Measurements from ENCODE around the gene TSKS.
A peak's percentile ranks its signal among the peaks of the same experiment; 100 is the strongest.

The TSKS gene

DNA sequence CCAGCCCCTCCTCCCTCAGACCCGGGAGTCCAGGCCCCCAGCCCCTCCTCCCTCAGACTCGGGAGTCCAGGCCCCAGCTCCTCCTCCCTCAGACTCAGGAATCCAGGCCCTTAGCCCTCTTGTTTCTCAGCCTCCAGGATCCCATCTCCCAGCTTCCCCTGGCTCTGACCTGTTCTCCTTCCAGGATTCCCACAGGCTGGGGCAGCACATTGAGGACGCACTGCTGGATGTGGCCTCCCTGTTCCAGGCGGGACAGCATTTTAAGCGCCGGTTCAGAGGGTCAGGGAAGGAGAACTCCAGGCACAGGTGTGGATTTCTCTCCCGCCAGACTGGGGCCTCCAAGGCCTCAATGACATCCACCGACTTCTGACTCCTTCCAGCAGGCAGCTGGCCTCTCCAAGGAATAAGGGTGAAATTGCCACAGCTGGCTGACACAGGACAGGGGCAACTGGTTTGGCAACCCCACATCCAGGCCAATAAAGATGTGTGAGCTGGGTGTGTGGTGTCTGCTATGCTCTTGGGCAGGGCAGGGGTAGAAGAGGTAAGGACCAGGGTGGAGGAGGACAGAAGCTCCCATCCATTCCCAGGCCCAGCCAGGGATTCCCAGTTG is 49.8 kb downstream of the TSKS start:
- no peak for DNase-seq (ENCODE audit: low spot score)

DNA sequence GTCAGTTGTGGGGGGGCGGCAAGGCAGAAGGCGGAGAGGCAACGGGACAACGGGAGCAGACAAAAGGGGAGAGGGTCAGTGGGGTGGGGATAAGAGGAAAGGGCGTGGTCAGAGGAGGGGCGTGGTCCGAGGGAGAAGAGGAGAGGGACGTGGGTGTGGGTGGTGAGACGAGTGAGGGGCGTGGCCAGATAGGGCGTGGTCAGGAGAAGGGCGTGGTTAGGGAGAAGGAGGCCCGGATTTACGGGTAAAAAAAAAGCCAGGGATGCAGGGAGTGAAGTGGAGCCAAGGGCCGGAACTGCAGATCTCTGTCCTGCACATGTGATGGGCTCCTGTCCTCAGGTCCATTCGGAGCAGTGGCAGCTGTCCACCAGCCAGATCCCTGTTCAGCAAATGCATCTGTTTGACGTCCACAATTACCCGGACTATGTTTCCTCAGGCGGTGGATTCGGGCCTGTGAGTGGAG is 50.7 kb downstream of the TSKS start:
- no peak for DNase-seq (ENCODE audit: low spot score)

- no peak for DNase-seq (ENCODE audit: low spot score)
Measured at GRCh38 chr19:49710372-49710951, 52.6 kb downstream of the TSKS start.

DNA sequence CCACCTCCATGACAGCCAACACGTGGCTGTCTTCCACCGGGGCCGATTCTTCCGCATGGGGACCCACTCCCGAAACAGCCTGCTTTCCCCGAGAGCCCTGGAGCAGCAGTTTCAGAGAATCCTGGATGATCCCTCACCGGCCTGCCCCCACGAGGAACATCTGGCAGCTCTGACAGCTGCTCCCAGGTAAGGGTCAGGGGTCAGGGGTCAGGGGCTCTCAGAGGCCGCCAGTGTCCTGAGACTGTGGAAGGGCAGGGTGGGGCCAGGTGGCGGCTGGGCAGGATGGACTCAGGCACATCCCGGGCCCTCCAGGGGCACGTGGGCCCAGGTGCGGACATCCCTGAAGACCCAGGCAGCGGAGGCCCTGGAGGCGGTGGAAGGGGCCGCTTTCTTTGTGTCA is 57.2 kb downstream of the TSKS start:
- no peak for DNase-seq (ENCODE audit: low spot score)

- no peak for DNase-seq (ENCODE audit: low spot score)
Measured at GRCh38 chr19:49704888-49705642, 58.0 kb downstream of the TSKS start.

GRCh38 chr19:49701271-49701786 is 61.8 kb downstream of the TSKS start:
- DNase-seq (ENCODE audit: low spot score) = no peak

DNA sequence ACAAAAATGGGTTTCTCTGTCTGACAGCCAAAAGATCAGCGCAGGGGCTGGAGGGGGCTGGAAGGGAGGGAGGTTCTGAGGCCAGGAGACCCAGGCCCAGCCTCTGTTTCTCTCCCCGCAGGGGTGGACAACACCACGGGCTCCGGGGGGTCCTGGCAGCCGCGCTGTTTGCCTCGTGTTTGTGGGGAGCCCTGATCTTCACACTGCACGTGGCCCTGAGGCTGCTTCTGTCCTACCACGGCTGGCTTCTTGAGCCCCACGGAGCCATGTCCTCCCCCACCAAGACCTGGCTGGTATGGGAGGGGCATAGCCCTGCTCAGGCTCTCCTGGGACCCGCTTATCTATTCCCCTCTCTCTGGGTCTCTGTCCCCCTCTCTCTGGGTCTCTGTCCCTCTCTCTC is 62.5 kb downstream of the TSKS start:
- DNase-seq (ENCODE audit: low spot score) = no peak

GRCh38 chr19:49699364-49699763 is 63.7 kb downstream of the TSKS start:
- DNase-seq (ENCODE audit: low spot score) = no peak

DNA sequence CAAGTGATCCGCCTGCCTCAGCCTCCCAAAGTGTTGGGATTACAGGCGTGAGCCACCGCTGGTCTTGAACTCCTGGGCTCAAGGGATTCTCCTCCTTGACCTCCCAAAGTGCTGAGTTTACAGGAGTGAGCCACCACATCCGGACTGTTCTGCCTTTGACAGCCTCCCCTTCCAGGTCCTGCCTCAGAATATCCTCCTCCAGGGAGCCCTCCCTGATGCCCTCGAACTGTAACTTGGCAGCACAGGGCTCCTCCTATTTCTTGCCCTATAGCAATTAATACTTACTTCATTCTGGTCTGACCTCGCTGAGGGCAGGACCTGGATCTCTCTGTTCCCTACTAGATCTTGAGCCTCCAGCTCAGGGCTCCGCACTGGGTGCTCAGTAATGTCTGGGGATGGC is 66.2 kb downstream of the TSKS start:
- DNase-seq (ENCODE audit: low spot score) = no peak

DNA sequence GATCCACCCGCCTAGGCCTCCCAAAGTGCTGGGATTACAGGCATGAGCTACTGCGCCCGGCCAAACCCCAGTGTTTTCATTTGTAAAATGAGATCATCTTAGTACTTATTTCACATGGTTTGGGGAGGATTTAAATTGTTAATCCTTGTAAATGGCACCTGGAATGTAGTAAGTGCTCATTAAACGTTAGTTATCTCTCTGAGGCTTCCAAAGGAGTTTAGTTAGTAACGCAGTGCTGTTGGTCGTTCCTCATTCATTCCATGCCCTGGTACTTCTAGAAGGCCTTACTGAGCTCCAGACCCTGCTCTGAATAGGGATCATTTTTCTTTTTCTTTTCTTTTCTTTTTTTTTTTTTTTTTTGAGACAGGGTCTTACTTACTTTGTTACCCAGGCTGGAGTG is 67.0 kb downstream of the TSKS start:
- no peak for DNase-seq (ENCODE audit: low spot score)

DNA sequence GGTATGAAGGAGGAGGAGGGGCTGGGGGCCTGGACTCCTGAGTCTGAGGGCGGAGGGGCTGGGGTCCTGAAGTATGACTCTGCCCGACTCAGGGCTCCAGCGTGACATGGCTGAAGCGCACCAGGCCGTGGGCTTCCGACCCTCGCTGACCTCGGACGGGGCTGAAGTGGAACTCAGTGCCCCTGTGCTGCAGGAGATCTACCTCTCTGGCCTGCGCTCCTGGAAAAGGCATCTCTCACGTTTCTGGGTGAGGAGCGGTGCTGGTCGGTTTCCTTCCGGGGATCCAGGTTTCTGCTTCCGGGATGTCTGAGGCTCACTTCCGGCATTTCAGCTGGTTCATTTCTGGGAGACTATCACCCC is 71.0 kb downstream of the TSKS start:
- DNase-seq (ENCODE audit: low spot score) = no peak

DNA sequence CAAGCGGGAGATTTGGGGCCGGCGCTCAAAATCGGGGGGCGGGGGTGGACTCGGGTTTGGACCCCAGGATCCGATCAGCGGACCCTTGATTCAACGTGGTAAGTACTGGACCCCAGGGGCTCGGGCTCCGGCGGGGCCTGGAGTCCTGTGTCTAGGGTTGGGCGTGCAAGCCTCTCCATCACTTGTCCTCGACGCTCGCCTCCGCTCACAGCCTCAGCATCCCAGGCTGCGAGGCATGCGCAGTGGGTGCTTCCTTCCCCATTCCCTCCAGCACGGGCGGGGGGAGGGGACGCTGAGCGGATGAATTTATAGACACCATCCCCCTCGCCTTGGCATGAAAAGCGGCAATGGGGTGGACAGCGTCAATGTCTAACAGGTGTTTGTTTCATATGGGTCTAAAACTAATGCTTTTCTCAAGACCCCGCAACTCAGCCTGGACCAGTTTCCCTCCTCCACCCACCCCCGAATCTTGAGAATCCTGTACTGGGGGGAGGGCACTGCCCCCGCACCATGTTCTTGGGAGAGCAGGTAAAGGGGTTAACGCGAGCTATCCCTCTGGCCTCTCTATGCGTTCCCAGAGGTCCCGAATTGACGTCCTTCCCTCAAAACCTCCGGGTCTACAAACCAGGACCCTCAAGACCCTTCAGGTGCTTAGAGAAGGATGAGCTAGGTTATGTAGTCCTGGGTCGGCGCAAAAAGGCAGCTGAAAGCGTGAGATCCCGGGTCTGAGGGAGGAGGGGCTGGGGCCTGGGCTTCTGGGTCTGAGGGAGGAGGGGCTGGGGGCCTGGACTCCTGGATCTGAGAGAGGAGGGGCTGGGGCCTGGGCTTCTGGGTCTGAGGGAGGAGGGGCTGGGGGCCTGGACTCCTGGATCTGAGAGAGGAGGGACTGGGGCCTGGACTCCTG is 71.6 kb downstream of the TSKS start:
- peak; percentile 78 for DNase-seq (ENCODE audit: low spot score)

- DNase-seq (ENCODE audit: low spot score) = peak; percentile 87
Measured at GRCh38 chr19:49690656-49691242, 72.4 kb downstream of the TSKS start, which contains the start of gene CPT1C. TSS of gene CPT1C (plus strand) at chr19:49691116. CDS start at chr19:49692253, 1,137 bp downstream.

GRCh38 chr19:49690079-49690655 is 72.9 kb downstream of the TSKS start:
- no peak for DNase-seq (ENCODE audit: low spot score)
